GM23338 (cell line): ENCODE data around the gene KIF20B. TPM values are rescaled to one million over a fixed set of nuclear protein-coding genes. Genes with fewer than 3 reads are reported as not detected.

Experiments used
- ATAC-seq: fragments of 200-7000 bp; cut with Tn5 transposase; 3 replicates; pipeline ENCODE4 v1.9.1; 2020
- DNase-seq: peaks from one replicate; pipeline ENCODE4 v3.0.0-alpha.2; 2015; ENCODE audit warnings: low spot score
- H2AFZ ChIP-seq: fragments of 200-600 bp; sonication (generic); 2 replicates; pipeline ENCODE4 v1.8.0; 2016; ENCODE audit warnings: antibody characterized with exemption, mild to moderate bottlenecking, moderate library complexity
- H3F3A ChIP-seq: fragments of 200-600 bp; sonication (generic); replicated peaks from 2 replicates; pipeline ENCODE4 v1.8.0; 2017; ENCODE audit warnings: antibody characterized with exemption, mixed run types, low read depth
- H3K27ac ChIP-seq: fragments of 200-600 bp; sonication (generic); 2 replicates; pipeline ENCODE4 v1.6.1; 2016; ENCODE audit warnings: low read depth
- H3K27me3 ChIP-seq: fragments of 200-600 bp; sonication (generic); 2 replicates; pipeline ENCODE4 v1.8.0; 2016; ENCODE audit warnings: mild to moderate bottlenecking, mixed run types, moderate library complexity; ENCODE audit not compliant: insufficient read depth
- H3K36me3 ChIP-seq: fragments of 200-600 bp; sonication (generic); 2 replicates; pipeline ENCODE4 v1.8.0; 2016; ENCODE audit warnings: mild to moderate bottlenecking; ENCODE audit not compliant: insufficient read depth
- H3K4me1 ChIP-seq: fragments of 200-600 bp; sonication (generic); 2 replicates; pipeline ENCODE4 v1.8.0; 2016; ENCODE audit warnings: mild to moderate bottlenecking, moderate library complexity; ENCODE audit not compliant: insufficient read depth
- H3K4me2 ChIP-seq: fragments of 200-600 bp; sonication (generic); 2 replicates; pipeline ENCODE4 v1.7.1; 2017; ENCODE audit warnings: mixed run types
- H3K4me3 ChIP-seq: fragments of 200-600 bp; sonication (generic); 2 replicates; pipeline ENCODE4 v1.6.1; 2016; ENCODE audit warnings: mixed run types
- H3K79me2 ChIP-seq: fragments of 200-600 bp; sonication (generic); replicated peaks from 2 replicates; pipeline ENCODE4 v1.8.0; 2017; ENCODE audit warnings: mild to moderate bottlenecking; ENCODE audit not compliant: insufficient read depth
- H3K9me2 ChIP-seq: fragments of 200-600 bp; sonication (generic); 2 replicates; pipeline ENCODE4 v1.8.0; 2017; ENCODE audit not compliant: insufficient read depth
- H4K20me1 ChIP-seq: fragments of 200-600 bp; sonication (generic); replicated peaks from 2 replicates; pipeline ENCODE4 v1.8.0; 2017; ENCODE audit warnings: mild to moderate bottlenecking; ENCODE audit not compliant: insufficient read depth
- H3K27ac Mint-ChIP-seq: 2 replicates; pipeline ENCODE4 v1.8.0; 2020; ENCODE audit warnings: inconsistent platforms, mild to moderate bottlenecking, moderate library complexity, mixed read lengths
- H3K27me3 Mint-ChIP-seq: 3 replicates; pipeline ENCODE4 v1.8.0; 2022; ENCODE audit warnings: low read depth, mild to moderate bottlenecking, moderate library complexity, mixed read lengths, inconsistent platforms; ENCODE audit not compliant: insufficient read depth, poor library complexity
- H3K36me3 Mint-ChIP-seq: 3 replicates; pipeline ENCODE4 v1.8.0; 2021; ENCODE audit warnings: low read depth, mild to moderate bottlenecking, inconsistent platforms, moderate library complexity, mixed read lengths
- H3K4me1 Mint-ChIP-seq: 3 replicates; pipeline ENCODE4 v1.8.0; 2020; ENCODE audit warnings: mild to moderate bottlenecking, inconsistent platforms, mixed read lengths
- H3K4me3 Mint-ChIP-seq: 3 replicates; pipeline ENCODE4 v1.8.0; 2021; ENCODE audit warnings: moderate library complexity, mild to moderate bottlenecking, inconsistent platforms, mixed read lengths
- H3K9me3 Mint-ChIP-seq: 3 replicates; pipeline ENCODE4 v1.8.0; 2020; ENCODE audit warnings: moderate library complexity, mild to moderate bottlenecking, inconsistent platforms, mixed read lengths
- CTCF ChIP-seq, 2 experiments: fragments of 200-600 bp in 1 of 2; sonication (generic) in 1 of 2; conservative IDR thresholded peaks; 2 replicates each; pipeline versions ENCODE4 v1.5.1 to v1.6.1; 2016 to 2017; ENCODE audit warnings: antibody characterized with exemption in 2 of 2, low read depth in 2 of 2, mild to moderate bottlenecking in 2 of 2, moderate library complexity in 1 of 2
- ETS1 ChIP-seq: IDR thresholded peaks from 2 replicates; pipeline ENCODE4 v1.6.1; 2016; ENCODE audit warnings: antibody characterized with exemption
- EZH2phosphoT487 ChIP-seq: fragments of 200-600 bp; sonication (generic); IDR thresholded peaks from one replicate; pipeline ENCODE4 v1.8.1; 2018; ENCODE audit warnings: antibody characterized with exemption; ENCODE audit not compliant: unreplicated experiment
- NANOG ChIP-seq: IDR thresholded peaks from 2 replicates; pipeline ENCODE4 v1.6.1; 2016; ENCODE audit warnings: antibody characterized with exemption, borderline replicate concordance
- ZNF331 ChIP-seq: fragments of 250-450 bp; sonication (Bioruptor Pico); IDR thresholded peaks from 2 replicates; pipeline ENCODE4 v1.5.0; 2020; ENCODE audit warnings: low read depth, mild to moderate bottlenecking, moderate library complexity
- polyA plus RNA-seq: library from polyadenylated mRNA; unstranded; fragments of >200 nt; fragmentation: Nextera tagmentation; extraction: Ambion mirVana; gene quantifications from 2 replicates; pipeline ENCODE4 v1.2.1, GENCODE V29; 2016
- total RNA-seq: library from RNA; depleted of rRNA; stranded (reverse); fragments of >200 nt; shearing (Covaris generic); gene quantifications from 2 replicates; pipeline ENCODE4 v1.2.3, GENCODE V29; 2014
- TF ChIP-seq, protein P1 (sequence below): fragments of 250-450 bp; sonication (Bioruptor Pico); IDR thresholded peaks from 2 replicates; pipeline ENCODE4 v1.5.0; 2020; ENCODE audit warnings: mild to moderate bottlenecking, moderate library complexity
- TF ChIP-seq, protein P2 (sequence below): IDR thresholded peaks from one replicate; pipeline ENCODE4 v1.6.1; 2018; ENCODE audit warnings: antibody characterized with exemption; ENCODE audit not compliant: unreplicated experiment

Gene KIF20B
- total and polyA plus RNA-seq, 2 experiments from 2014 or later: 42.7 to 111 TPM

DNA sequence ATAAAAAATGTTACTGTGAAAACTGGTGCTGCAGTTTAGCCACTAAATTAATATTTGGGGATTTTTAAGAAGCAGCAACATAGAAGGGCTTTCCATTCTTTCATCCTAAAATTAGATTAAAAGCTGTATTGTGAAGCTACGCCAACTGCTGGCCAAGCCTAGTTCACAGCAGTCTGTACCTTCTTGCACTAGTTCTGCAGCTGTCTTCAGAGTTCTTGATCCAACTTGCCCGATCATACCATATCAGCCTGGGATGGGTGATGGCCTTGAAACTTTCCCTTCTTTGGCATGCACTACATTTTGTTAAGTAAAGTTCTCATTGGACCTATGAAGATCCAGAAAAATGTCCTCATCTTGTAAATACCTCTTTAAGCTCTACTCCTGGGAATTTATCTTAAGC lies 36.1 kb upstream of the KIF20B start:
- DNase-seq: no peak

More for the DNA sequence above, 36.1 kb upstream of the KIF20B start:
- H3K4me3 Mint-ChIP-seq: no peak overlapping the region
- no peak overlapping the region for H3K27ac Mint-ChIP-seq
- Histone ChIP-seq H4K20me1 (no peaks in the 10 kb centered on the region), H3K79me2 (no peaks in the 10 kb centered on the region), H3K9me2 (no peaks in the 10 kb centered on the region), H3K36me3 (no peaks in the 10 kb centered on the region), H3K27me3 (no peaks in the 10 kb centered on the region), H3F3A (no peaks in the 10 kb centered on the region), H3K4me1 (no peaks in the 10 kb centered on the region), H3K27ac (no peak overlapping the region), H3K4me3 (no peak overlapping the region), H2AFZ (no peak overlapping the region), H3K4me2 (no peak overlapping the region)
- no peaks in the 10 kb centered on the region for H3K9me3 Mint-ChIP-seq
- H3K36me3 Mint-ChIP-seq: no peaks in the 10 kb centered on the region
- H3K27me3 Mint-ChIP-seq: no peaks in the 10 kb centered on the region
- ATAC-seq: no peak
- TF ChIP-seq, protein P1, sequence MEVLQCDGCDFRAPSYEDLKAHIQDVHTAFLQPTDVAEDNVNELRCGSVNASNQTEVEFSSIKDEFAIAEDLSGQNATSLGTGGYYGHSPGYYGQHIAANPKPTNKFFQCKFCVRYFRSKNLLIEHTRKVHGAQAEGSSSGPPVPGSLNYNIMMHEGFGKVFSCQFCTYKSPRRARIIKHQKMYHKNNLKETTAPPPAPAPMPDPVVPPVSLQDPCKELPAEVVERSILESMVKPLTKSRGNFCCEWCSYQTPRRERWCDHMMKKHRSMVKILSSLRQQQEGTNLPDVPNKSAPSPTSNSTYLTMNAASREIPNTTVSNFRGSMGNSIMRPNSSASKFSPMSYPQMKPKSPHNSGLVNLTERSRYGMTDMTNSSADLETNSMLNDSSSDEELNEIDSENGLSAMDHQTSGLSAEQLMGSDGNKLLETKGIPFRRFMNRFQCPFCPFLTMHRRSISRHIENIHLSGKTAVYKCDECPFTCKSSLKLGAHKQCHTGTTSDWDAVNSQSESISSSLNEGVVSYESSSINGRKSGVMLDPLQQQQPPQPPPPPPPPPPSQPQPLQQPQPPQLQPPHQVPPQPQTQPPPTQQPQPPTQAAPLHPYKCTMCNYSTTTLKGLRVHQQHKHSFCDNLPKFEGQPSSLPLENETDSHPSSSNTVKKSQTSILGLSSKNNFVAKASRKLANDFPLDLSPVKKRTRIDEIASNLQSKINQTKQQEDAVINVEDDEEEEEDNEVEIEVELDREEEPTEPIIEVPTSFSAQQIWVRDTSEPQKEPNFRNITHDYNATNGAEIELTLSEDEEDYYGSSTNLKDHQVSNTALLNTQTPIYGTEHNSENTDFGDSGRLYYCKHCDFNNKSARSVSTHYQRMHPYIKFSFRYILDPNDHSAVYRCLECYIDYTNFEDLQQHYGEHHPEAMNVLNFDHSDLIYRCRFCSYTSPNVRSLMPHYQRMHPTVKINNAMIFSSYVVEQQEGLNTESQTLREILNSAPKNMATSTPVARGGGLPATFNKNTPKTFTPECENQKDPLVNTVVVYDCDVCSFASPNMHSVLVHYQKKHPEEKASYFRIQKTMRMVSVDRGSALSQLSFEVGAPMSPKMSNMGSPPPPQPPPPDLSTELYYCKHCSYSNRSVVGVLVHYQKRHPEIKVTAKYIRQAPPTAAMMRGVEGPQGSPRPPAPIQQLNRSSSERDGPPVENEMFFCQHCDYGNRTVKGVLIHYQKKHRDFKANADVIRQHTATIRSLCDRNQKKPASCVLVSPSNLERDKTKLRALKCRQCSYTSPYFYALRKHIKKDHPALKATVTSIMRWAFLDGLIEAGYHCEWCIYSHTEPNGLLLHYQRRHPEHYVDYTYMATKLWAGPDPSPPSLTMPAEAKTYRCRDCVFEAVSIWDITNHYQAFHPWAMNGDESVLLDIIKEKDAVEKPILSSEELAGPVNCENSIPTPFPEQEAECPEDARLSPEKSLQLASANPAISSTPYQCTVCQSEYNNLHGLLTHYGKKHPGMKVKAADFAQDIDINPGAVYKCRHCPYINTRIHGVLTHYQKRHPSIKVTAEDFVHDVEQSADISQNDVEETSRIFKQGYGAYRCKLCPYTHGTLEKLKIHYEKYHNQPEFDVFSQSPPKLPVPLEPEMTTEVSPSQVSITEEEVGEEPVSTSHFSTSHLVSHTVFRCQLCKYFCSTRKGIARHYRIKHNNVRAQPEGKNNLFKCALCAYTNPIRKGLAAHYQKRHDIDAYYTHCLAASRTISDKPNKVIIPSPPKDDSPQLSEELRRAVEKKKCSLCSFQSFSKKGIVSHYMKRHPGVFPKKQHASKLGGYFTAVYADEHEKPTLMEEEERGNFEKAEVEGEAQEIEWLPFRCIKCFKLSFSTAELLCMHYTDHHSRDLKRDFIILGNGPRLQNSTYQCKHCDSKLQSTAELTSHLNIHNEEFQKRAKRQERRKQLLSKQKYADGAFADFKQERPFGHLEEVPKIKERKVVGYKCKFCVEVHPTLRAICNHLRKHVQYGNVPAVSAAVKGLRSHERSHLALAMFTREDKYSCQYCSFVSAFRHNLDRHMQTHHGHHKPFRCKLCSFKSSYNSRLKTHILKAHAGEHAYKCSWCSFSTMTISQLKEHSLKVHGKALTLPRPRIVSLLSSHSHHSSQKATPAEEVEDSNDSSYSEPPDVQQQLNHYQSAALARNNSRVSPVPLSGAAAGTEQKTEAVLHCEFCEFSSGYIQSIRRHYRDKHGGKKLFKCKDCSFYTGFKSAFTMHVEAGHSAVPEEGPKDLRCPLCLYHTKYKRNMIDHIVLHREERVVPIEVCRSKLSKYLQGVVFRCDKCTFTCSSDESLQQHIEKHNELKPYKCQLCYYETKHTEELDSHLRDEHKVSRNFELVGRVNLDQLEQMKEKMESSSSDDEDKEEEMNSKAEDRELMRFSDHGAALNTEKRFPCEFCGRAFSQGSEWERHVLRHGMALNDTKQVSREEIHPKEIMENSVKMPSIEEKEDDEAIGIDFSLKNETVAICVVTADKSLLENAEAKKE (CRISPR knock-in tag): no peak
- TF ChIP-seq ZNF331 (no peak), EZH2phosphoT487 (no peak), CTCF (conservative IDR thresholded peaks at IDR 0.05; ENCODE audit: low read depth in 2 of 2) (peak in 1 of 2 experiments; percentile 22; a peak in 2 of 4 replicates), NANOG (no peak), ETS1 (no peak)
- TF ChIP-seq, protein P2, sequence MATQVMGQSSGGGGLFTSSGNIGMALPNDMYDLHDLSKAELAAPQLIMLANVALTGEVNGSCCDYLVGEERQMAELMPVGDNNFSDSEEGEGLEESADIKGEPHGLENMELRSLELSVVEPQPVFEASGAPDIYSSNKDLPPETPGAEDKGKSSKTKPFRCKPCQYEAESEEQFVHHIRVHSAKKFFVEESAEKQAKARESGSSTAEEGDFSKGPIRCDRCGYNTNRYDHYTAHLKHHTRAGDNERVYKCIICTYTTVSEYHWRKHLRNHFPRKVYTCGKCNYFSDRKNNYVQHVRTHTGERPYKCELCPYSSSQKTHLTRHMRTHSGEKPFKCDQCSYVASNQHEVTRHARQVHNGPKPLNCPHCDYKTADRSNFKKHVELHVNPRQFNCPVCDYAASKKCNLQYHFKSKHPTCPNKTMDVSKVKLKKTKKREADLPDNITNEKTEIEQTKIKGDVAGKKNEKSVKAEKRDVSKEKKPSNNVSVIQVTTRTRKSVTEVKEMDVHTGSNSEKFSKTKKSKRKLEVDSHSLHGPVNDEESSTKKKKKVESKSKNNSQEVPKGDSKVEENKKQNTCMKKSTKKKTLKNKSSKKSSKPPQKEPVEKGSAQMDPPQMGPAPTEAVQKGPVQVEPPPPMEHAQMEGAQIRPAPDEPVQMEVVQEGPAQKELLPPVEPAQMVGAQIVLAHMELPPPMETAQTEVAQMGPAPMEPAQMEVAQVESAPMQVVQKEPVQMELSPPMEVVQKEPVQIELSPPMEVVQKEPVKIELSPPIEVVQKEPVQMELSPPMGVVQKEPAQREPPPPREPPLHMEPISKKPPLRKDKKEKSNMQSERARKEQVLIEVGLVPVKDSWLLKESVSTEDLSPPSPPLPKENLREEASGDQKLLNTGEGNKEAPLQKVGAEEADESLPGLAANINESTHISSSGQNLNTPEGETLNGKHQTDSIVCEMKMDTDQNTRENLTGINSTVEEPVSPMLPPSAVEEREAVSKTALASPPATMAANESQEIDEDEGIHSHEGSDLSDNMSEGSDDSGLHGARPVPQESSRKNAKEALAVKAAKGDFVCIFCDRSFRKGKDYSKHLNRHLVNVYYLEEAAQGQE: no peak
- H3K4me1 Mint-ChIP-seq: no peaks in the 10 kb centered on the region
